ENCODE measurements around the gene EGR4.

GRCh38 chr2:73264783-73265182 lies 28.6 kb downstream of the EGR4 start:
- TF ChIP-seq CTCF (conservative IDR thresholded peaks at IDR 0.05; ENCODE audit: low read depth, low read length) (no peak), EZH2phosphoT487 (IDR thresholded peaks at IDR 0.05; ENCODE audit: borderline replicate concordance, low read length) (no peak)
